ENCODE data around the gene USP20. TPM values are rescaled to one million over a fixed set of nuclear protein-coding genes. Genes with fewer than 3 reads are reported as not detected.

Gene USP20
- total RNA-seq, 2 experiments from 2014 or later: 51.1 to 55.4 TPM

DNA sequence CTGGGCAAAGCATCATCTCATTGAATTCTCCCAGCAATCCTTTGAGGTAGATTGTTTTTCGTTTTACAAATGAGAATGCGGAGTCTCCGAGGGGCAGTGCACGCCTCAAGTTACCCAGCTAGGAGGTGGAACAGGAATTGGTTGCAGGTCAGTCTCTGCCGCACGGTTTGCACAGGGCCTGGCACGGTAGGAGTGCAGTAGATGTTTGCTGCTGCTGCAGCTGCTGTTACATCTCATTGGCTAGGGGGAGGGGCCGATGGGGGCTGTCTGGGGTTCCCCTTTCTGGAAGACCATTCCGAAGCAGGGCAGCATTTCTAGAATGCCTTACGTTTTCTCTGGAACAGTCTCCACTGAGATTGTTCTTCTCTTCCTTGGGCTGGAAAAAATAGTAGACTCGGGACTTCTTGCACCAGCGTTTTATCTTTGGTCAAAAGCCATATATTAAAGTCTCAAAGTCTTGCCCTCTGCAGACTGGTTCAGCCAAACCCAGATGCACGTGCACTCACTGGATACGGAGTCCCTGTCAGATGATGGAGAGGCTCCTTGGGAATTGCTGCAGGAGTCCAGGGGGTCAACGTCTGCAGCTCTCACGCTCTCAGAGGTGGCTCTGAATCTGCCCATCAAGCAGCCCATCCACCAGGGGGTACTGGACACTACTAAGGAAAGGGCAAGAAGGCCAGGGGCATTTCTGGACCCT lies 1.2 kb downstream of the USP20 start:
- Mint-ChIP-seq H3K4me1 (peaks cover 57% of the 10 kb centered on the region), H3K4me3 (peak overlapping the region; percentile 93), H3K27me3 (no peaks in the 10 kb centered on the region), H3K36me3 (peaks cover 33% of the 10 kb centered on the region), H3K9me3 (no peaks in the 10 kb centered on the region), H3K27ac (peak overlapping the region; percentile 91)
- DNase-seq: peak; percentile 62

DNA sequence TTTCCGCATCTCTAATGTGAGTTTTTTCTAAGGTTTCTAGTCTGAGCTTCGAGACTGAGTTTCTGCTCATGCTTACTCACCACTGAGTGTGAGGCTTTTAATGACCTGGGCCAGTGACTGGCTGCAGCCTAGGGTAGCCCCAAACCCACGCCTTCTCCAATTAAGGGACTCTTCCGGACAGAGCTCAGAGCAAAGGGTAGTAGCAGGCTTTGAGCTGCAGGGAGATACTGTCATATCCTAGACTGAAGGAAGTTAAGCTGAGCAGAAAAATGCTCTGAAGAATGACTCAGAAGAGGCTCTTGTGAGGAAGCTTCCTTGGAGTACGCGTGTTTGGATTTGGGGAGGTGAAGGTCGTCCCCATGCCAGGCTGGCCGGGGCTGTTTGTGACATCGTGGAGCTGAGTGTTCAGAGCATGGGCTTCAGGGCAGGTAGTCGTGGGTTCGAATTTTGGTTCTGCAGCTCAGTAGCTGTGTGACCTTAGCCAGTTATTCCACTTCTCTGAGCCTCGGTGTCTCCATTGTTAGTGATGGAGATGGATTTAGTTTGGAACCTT lies 3.5 kb downstream of the USP20 start:
- H3K4me3 Mint-ChIP-seq: peak overlapping the region; percentile 65
- no peaks in the 10 kb centered on the region for H3K27me3 Mint-ChIP-seq
- peak overlapping the region; percentile 87 for H3K27ac Mint-ChIP-seq
- DNase-seq: peak; percentile 56
- peaks cover 54% of the 10 kb centered on the region for H3K4me1 Mint-ChIP-seq
- peaks cover 25% of the 10 kb centered on the region for H3K36me3 Mint-ChIP-seq
- no peaks in the 10 kb centered on the region for H3K9me3 Mint-ChIP-seq

DNA sequence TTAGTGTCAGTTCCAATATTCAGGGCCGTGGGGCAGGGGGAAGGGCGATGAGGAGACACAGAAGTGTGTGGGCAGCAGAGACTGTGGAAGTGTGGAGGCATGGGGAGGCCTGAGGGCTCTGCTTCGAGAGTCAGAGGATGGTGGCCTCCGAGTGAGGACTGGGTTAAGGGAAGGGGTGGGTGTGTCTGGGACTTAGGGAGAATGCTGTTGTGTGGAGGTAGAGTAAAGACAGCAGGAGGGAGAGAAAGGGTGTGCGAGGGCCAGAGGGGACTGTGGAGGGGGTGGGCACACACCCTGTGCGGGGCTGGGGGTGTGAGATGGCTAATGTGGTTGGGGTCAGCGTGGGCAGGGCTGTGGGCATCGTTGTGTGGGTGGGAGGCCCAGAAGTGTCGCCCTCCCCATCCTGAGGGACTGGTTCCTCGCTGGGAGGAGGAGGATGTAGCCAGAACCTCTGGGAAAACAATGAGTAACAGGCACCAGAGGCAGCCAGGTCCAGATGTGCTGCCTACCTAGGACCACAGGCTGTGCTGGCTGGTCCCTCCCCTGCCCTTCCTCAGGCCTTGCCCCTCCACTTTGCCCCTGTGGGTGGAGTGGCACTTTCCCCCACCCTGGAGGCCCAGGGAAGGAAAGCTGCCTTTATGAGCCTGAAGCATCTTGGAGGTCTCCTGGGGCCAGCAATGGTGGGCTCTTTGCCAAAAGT lies 4.2 kb downstream of the USP20 start:
- H3K27ac Mint-ChIP-seq: peak overlapping the region; percentile 87
- H3K4me1 Mint-ChIP-seq: peaks cover 48% of the 10 kb centered on the region
- peaks cover 20% of the 10 kb centered on the region for H3K36me3 Mint-ChIP-seq
- no peaks in the 10 kb centered on the region for H3K27me3 Mint-ChIP-seq
- H3K9me3 Mint-ChIP-seq: no peaks in the 10 kb centered on the region
- no peak for DNase-seq
- H3K4me3 Mint-ChIP-seq: peak overlapping the region; percentile 65

DNA sequence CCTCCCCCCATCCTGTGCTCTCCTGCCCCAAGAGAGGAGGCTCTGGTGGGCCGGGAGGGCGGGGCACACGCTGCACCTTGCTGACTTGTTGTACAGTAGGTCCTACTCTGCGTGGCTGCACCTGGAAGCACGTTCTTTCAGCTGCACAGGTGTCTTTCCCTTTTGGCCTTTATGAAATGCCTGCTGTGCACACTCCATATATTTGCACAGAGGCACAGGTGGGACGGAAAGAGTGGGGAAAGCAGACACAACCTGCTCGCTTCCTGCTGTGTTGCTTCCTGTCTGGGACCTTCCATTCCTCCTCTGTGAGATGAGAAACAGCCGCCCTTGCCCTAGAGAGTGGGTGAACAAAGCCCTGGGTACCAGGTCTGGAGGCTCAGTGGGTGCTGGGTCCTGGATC lies 4.8 kb downstream of the USP20 start:
- H3K36me3 Mint-ChIP-seq: peaks cover 14% of the 10 kb centered on the region
- no peak for DNase-seq

DNA sequence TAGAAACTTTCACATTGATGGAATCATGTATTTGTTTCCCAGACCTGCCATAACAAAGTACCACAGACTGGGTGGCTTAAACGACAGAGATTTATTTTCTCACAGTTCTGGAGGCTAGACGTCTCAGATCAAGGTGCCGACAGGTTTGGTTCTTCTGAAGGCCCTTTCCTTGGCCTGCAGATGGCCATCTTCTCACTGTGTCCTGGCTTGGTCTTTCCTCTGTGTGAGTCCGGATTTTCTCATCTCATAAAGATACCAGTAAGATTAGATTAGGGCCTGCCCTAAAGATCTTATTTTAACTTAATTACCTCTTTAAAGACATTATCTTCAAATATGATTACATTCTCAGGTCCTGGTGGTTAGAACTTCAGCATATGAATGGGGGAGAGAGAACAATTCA lies 5.8 kb downstream of the USP20 start:
- no peak for DNase-seq
- H3K9me3 Mint-ChIP-seq: no peaks in the 10 kb centered on the region
- H3K27ac Mint-ChIP-seq: peak overlapping the region; percentile 12
- peaks cover 13% of the 10 kb centered on the region for H3K36me3 Mint-ChIP-seq
- no peak overlapping the region for H3K4me3 Mint-ChIP-seq
- H3K27me3 Mint-ChIP-seq: no peaks in the 10 kb centered on the region
- peaks cover 59% of the 10 kb centered on the region for H3K4me1 Mint-ChIP-seq

More for the DNA sequence above, 4.8 kb downstream of the USP20 start:
- Mint-ChIP-seq H3K27ac (peak overlapping the region; percentile 54), H3K9me3 (no peaks in the 10 kb centered on the region), H3K27me3 (no peaks in the 10 kb centered on the region), H3K4me3 (peak overlapping the region; percentile 14), H3K4me1 (peaks cover 53% of the 10 kb centered on the region)

DNA sequence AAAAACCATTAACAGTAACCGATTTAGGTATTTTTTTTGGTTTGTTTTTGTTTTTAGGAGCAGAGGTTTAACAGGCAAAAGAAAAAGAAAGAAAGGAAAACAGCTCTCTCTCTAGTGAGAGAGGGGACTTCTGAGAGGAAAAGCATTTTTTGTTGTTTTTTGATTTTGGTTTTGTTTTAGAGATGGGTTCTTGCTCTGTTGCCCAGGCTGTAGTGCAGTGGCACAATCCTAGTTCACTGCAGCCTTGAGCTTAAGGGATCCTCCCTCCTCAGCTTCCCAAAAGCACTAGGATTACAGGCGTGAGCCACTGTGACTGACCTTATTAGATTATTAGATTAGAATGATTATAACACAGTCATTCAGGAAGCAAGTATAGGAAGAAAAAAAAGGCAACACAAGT lies 10.1 kb downstream of the USP20 start:
- H3K36me3 Mint-ChIP-seq: peaks cover 5% of the 10 kb centered on the region
- H3K27me3 Mint-ChIP-seq: no peaks in the 10 kb centered on the region
- H3K9me3 Mint-ChIP-seq: no peaks in the 10 kb centered on the region
- H3K4me3 Mint-ChIP-seq: no peak overlapping the region
- H3K27ac Mint-ChIP-seq: peak overlapping the region; percentile 73
- peaks cover 36% of the 10 kb centered on the region for H3K4me1 Mint-ChIP-seq
- DNase-seq: no peak

DNA sequence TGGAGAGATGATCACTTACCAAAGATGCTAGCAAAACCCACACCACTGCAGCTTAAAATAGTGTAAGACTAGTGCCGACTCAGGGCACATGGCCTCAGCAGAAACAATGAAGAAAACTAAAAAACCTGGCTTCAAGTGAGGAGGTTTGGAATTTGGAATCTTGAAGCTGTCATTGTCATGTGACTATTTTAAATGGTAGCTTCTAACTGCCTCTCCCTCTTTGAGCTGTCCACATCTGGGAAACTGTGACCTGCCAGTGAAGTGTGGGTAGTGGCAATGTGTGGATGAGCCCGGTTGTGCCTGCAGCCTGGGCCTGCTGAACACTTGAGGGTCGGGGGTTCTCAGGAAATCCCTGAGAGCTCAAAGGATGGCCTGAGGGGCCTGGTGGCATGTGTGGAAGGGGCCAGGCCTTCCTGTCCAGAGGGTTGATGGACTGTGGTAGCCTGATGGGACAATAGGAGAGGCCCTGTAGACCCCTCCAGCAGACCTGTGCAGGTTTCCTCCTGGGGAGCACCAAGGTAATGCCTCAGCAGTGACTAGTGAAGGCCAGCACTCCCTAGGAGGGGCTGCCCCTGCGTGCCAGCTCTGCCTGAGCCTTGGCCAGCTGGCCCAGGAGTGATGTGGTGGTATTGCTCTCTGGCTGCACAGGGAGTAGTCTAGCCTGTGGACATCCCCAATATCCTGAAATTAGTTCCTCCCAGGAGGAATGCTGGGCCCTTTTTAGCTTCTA lies 13.6 kb downstream of the USP20 start:
- Mint-ChIP-seq H3K36me3 (peaks cover 19% of the 10 kb centered on the region), H3K27me3 (no peaks in the 10 kb centered on the region), H3K9me3 (no peaks in the 10 kb centered on the region), H3K4me3 (no peak overlapping the region), H3K27ac (no peak overlapping the region), H3K4me1 (peaks cover 41% of the 10 kb centered on the region)
- DNase-seq: no peak

DNA sequence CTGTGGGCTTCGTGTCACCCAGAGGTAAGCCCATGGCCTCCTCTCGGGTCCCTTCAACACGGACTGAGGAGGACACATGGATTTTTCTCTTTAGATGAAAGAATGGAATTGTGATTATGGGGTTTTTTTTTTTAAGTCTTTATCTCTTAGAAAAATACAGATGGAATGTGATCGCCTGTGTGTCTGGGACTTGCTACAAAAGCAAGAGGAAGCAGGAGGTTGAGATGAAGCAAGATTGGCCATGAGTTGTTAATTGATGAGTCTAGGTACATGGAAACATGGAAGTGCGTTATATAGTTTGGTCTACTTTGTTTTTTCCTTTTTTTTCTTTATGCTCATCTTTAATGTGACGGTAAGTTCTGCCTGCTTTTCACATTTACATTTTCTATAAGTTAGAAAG lies 14.6 kb downstream of the USP20 start:
- Mint-ChIP-seq H3K27ac (no peak overlapping the region), H3K4me1 (peaks cover 47% of the 10 kb centered on the region), H3K36me3 (peaks cover 29% of the 10 kb centered on the region)

DNA sequence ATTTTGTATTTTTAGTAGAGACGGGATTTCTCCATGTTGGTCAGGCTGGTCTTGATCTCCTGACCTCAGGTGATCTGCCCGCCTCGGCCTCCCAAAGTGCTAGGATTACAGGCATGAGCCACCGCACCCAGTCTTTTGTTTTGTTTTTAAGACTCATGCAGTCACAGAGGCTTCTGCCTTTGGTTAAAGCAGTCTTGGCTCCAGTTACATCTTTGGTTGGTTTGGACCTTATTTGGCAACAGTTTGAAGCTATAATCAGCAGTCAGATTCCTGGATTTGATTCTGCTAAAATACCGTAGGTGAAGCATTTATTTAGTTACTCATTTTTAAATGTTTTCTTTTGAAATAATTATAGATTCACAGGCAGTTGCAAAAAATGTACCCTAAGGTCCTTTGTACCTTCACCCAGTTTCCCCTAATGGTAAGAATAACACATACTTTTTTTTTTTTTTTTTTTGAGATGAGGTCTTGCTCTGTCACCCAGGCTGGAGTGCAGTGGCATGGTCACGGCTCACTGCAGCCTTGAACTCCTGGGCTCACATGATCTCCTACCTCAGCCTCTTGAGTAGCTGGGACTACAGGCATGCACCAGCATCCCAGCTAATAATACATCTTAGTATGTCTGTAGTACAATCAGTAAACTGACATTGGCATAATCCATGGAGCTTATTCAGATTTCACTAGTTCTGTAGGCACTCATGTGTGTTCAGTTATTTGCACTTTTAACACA lies 15.7 kb downstream of the USP20 start:
- peaks cover 46% of the 10 kb centered on the region for H3K4me1 Mint-ChIP-seq
- peaks cover 37% of the 10 kb centered on the region for H3K36me3 Mint-ChIP-seq
- no peak for DNase-seq
- H3K27me3 Mint-ChIP-seq: no peaks in the 10 kb centered on the region
- H3K4me3 Mint-ChIP-seq: no peak overlapping the region
- no peaks in the 10 kb centered on the region for H3K9me3 Mint-ChIP-seq
- no peak overlapping the region for H3K27ac Mint-ChIP-seq

More for the DNA sequence above, 14.6 kb downstream of the USP20 start:
- H3K27me3 Mint-ChIP-seq: no peaks in the 10 kb centered on the region
- no peak for DNase-seq
- H3K4me3 Mint-ChIP-seq: no peak overlapping the region
- no peaks in the 10 kb centered on the region for H3K9me3 Mint-ChIP-seq

DNA sequence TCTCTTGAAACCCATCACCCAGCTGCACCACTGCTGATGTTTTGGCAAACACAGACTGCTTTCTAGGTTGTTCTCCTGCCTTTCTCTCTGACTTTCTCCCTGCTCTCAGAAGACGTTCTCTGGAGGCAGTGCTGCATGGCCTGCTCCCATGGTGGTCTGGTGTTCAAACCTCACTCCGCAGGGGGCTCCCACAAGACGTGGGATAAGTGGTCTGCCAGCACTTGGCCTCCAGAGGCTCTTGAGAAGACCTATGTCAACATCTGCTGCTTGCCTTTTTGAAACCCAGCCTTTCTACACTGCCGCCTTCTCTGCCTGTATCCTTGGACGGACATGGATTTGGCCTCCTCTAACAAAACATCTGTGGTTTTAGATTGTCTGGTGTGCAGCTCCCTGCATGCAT lies 16.6 kb downstream of the USP20 start:
- H3K4me1 Mint-ChIP-seq: peaks cover 51% of the 10 kb centered on the region
- no peaks in the 10 kb centered on the region for H3K27me3 Mint-ChIP-seq
- no peaks in the 10 kb centered on the region for H3K9me3 Mint-ChIP-seq
- H3K36me3 Mint-ChIP-seq: peaks cover 43% of the 10 kb centered on the region
- no peak for DNase-seq
- no peak overlapping the region for H3K4me3 Mint-ChIP-seq
- no peak overlapping the region for H3K27ac Mint-ChIP-seq

DNA sequence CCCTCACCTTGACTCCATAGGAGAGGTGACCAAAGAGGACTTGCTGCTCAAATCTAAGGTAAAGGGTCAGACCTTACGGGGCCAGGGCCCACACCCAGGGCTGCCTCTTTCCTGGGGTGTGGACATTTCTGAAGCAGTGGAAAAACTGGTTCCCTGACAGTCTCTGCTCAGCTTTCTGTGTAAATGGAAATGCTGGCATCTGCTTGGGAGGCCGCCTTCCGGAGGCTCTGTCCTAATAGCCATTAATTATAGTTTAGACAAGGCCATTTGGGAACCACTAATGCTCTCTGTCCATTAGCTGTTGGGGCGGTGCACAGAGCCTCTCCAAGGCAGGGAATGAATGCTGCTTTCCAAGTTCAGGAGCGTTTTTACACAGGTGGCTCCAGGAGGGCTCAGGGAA lies 17.3 kb downstream of the USP20 start:
- Mint-ChIP-seq H3K4me1 (peaks cover 53% of the 10 kb centered on the region), H3K9me3 (no peaks in the 10 kb centered on the region), H3K4me3 (no peak overlapping the region), H3K27me3 (no peaks in the 10 kb centered on the region), H3K36me3 (peaks cover 44% of the 10 kb centered on the region), H3K27ac (no peak overlapping the region)
- DNase-seq: no peak

DNA sequence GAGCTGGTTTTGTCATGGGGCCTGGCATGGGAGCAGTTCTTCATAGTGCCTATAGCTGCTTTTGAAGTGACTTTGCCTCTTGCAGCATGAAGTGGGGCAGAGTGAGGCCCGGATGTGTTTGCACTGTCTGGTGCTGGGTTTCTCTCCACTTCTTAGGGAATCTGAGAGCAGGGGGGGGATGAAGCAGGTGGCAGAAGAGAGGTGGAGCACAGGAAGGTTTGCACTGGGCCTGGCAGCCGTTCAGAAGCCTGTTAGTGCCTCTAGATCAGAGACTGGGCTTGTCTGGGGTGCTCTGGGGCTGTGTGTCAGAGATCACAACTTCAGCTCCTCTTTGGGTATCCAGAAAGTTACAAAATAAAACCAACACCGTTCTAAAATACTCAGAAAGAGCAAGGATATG lies 18.4 kb downstream of the USP20 start:
- H3K4me3 Mint-ChIP-seq: no peak overlapping the region
- H3K9me3 Mint-ChIP-seq: no peaks in the 10 kb centered on the region
- no peaks in the 10 kb centered on the region for H3K27me3 Mint-ChIP-seq
- H3K36me3 Mint-ChIP-seq: peaks cover 44% of the 10 kb centered on the region
- H3K4me1 Mint-ChIP-seq: peaks cover 48% of the 10 kb centered on the region
- DNase-seq: no peak
- peak overlapping the region; percentile 15 for H3K27ac Mint-ChIP-seq

DNA sequence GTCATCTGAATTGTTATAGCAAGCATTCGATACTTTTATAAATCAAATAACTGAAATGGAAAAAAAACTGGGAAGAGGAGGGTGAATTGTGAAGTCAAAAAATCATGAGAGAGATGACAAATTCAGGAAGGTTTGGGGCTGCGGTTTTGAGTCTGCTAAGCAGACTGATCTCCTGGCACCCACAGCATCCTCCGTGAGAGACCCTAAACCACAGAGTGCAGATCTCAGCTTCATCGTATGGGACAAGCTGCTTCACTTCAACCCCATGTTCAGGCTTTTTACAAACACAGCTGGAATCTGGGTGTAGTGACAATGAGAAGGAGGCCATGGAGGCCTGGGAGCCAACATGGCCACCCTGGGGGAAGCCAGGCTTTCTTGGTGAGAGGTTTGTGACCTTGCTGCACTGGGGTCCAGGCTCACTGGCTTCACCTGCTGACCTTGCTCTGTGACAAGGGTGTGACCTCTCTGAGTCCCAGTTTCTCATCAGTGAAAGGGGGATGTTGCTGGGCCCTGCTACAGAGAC lies 19.4 kb downstream of the USP20 start:
- peaks cover 44% of the 10 kb centered on the region for H3K36me3 Mint-ChIP-seq
- H3K9me3 Mint-ChIP-seq: no peaks in the 10 kb centered on the region
- H3K4me3 Mint-ChIP-seq: peak overlapping the region; percentile 35
- peaks cover 45% of the 10 kb centered on the region for H3K4me1 Mint-ChIP-seq
- peak overlapping the region; percentile 71 for H3K27ac Mint-ChIP-seq
- H3K27me3 Mint-ChIP-seq: no peaks in the 10 kb centered on the region
- peak; percentile 40 for DNase-seq

DNA sequence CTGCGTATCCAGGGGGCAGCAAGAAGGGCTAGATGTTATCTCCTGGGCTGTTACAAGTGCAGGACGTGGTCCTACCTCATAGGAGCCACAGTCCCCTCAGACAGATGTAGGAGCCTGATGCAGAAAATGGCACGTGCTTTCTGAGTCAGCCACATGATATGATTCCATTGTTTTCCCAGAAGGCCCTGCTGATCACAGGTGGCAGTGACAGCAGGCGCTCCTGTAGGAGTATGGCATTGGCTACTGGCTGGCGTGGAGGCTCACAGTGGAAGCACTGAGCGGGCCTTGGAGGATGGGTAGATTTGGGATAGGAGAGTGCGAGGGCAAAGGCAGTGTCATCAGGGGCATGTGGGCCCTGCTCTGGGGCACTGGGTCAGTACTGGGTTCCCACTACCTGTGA lies 21.9 kb downstream of the USP20 start:
- Mint-ChIP-seq H3K27ac (no peak overlapping the region), H3K36me3 (peaks cover 49% of the 10 kb centered on the region), H3K4me1 (peaks cover 52% of the 10 kb centered on the region), H3K27me3 (no peaks in the 10 kb centered on the region), H3K4me3 (no peak overlapping the region), H3K9me3 (no peaks in the 10 kb centered on the region)
- no peak for DNase-seq

Measured in activated naive CD8-positive, alpha-beta T cell treated with anti-CD3 and anti-CD28 coated beads for 36 hours (primary cell).